ENCODE measurements around the gene SIX1.

DNA sequence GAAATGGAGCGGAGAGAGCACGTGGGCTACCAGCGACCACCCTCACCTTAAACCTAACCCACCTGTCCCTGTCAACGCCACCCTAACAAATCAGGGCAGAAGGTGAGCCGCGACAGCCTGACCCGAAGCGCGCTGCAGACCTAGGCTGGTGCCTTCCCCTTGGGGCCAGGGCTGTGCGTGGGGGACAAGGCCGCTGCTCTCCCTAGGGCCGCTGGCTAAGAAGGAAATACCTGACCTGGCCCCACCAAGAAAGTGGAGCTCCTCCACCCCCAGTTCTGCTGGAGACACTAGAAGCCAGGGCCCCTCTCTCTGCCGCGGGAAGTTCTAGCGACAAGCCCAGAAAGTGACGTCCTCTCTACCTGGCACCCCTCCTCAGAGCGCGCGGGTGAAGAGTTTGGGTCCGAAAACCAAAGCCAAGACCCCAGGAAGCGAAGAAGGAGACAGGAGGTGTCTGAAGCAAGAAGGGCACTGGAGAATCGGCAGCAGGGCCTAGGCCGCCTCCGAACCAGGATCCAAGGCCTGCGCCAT, 7.5 kb downstream of the SIX1 start:
- TF ChIP-seq EP300 (IDR thresholded peaks at IDR 0.05; ENCODE audit: borderline replicate concordance in 1 of 2, low read depth in 1 of 2, low read length in 1 of 2) (no peak), RAD21 (IDR thresholded peaks at IDR 0.05; ENCODE audit: low read length) (no peak), POLR2AphosphoS5 (IDR thresholded peaks at IDR 0.05; ENCODE audit: low read depth, low read length) (no peak), MXI1 (IDR thresholded peaks at IDR 0.05; ENCODE audit: low read depth, low read length) (no peak), YY1 (IDR thresholded peaks at IDR 0.05; ENCODE audit: low read depth) (no peak), REST (IDR thresholded peaks at IDR 0.05; ENCODE audit: low read depth, low read length) (no peak), NRF1 (IDR thresholded peaks at IDR 0.05; ENCODE audit: low read depth, low read length) (no peak), TCF12 (IDR thresholded peaks at IDR 0.05) (no peak), USF2 (IDR thresholded peaks at IDR 0.05; ENCODE audit: borderline replicate concordance, low read depth, low read length) (no peak), MEF2A (IDR thresholded peaks at IDR 0.05; ENCODE audit: borderline replicate concordance, low read depth) (no peak), GABPA (IDR thresholded peaks at IDR 0.05; ENCODE audit: low read depth) (no peak), SMC3 (IDR thresholded peaks at IDR 0.05; ENCODE audit: low read depth, low read length) (no peak)
- TF ChIP-seq, protein P1, sequence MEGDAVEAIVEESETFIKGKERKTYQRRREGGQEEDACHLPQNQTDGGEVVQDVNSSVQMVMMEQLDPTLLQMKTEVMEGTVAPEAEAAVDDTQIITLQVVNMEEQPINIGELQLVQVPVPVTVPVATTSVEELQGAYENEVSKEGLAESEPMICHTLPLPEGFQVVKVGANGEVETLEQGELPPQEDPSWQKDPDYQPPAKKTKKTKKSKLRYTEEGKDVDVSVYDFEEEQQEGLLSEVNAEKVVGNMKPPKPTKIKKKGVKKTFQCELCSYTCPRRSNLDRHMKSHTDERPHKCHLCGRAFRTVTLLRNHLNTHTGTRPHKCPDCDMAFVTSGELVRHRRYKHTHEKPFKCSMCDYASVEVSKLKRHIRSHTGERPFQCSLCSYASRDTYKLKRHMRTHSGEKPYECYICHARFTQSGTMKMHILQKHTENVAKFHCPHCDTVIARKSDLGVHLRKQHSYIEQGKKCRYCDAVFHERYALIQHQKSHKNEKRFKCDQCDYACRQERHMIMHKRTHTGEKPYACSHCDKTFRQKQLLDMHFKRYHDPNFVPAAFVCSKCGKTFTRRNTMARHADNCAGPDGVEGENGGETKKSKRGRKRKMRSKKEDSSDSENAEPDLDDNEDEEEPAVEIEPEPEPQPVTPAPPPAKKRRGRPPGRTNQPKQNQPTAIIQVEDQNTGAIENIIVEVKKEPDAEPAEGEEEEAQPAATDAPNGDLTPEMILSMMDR (IDR thresholded peaks at IDR 0.05), result no peak
- TF ChIP-seq, protein P2, sequence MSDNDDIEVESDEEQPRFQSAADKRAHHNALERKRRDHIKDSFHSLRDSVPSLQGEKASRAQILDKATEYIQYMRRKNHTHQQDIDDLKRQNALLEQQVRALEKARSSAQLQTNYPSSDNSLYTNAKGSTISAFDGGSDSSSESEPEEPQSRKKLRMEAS (IDR thresholded peaks at IDR 0.05; ENCODE audit: low read depth), result no peak

Data from SK-N-SH (cell line).